ENCODE data around the gene NCOA5. TPM values are rescaled to one million over a fixed set of nuclear protein-coding genes. Genes with fewer than 3 reads are reported as not detected.

NCOA5 gene
- total and polyA plus RNA-seq, 3 donors from 2014 or later = 55.6 to 66.2 (median 64.0) TPM

DNA sequence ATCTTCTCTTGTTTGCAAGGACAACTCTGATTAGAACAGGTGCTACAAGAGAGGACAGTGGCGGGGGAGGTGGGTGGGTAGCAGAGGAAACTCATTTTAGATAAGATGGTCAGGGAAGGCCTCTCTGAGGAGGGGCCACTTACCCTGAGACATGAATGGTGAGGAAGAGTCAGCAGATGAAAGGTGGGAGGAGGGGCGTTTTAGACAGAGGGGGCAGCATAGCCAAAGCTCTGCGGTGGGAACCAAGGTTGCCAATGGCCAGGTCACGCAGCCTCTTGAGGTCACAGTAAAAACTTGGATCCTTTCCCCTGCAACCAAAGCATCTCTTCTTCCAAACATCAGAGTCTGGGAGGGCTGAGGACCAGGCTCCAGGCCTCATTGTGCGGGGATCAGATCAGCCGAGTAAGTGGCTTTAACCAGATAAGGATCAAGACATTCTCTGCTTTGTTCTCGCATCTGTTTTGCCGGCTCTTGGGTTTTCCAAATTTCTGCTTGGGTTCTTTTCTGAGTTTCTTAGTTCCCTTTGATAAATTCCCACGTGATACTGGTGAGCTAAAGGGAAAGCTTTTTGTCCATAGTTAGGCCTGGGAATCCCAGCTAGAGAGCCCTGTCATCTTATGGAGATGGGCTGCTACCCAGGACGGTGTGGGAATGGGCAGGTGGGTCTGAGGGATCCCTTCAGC lies 22.8 kb upstream of the NCOA5 start:
- TF ChIP-seq, protein P1, sequence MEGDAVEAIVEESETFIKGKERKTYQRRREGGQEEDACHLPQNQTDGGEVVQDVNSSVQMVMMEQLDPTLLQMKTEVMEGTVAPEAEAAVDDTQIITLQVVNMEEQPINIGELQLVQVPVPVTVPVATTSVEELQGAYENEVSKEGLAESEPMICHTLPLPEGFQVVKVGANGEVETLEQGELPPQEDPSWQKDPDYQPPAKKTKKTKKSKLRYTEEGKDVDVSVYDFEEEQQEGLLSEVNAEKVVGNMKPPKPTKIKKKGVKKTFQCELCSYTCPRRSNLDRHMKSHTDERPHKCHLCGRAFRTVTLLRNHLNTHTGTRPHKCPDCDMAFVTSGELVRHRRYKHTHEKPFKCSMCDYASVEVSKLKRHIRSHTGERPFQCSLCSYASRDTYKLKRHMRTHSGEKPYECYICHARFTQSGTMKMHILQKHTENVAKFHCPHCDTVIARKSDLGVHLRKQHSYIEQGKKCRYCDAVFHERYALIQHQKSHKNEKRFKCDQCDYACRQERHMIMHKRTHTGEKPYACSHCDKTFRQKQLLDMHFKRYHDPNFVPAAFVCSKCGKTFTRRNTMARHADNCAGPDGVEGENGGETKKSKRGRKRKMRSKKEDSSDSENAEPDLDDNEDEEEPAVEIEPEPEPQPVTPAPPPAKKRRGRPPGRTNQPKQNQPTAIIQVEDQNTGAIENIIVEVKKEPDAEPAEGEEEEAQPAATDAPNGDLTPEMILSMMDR (IDR thresholded peaks at IDR 0.05) = no peak
- TF ChIP-seq POLR2A (IDR thresholded peaks at IDR 0.05) = no peak
- WGBS, 2 donors = 74 to 77% methylated on average over 10 of the region's 10 CpGs
- intact Hi-C loops (cut with DNase I; ENCODE audit: low total_unique reads) = no loop called here

DNA sequence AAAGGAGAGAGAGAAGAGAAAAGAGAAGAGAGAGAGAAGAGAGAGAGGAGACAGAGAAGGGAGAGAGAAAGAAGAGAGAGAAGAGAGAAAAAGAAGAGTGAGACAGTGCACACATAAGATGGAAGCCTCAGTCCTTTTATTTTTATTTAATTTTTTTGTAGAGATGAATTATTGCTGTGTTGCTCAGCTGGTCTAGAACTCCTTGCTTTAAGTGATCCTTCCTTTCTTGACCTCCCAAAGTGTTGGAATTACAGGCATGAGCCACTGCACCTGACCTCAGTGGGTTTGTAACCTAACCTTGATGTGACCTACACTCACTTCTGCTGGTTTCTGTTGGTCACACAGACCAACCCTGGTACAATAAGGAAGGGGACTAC lies 22.1 kb upstream of the NCOA5 start:
- Histone ChIP-seq H3K4me1 (no peaks in the 10 kb centered on the region), H3K4me3 (no peak overlapping the region), H3K27ac (no peak overlapping the region), H3K9me3 (no peaks in the 10 kb centered on the region), H3K36me3 (ENCODE audit: low read depth, missing control alignments) (no peaks in the 10 kb centered on the region), H3K27me3 (no peaks in the 10 kb centered on the region)
- intact Hi-C loops (cut with DNase I; ENCODE audit: low total_unique reads) = no loop called here
- TF ChIP-seq POLR2A (IDR thresholded peaks at IDR 0.05) = no peak
- TF ChIP-seq, protein P1 (IDR thresholded peaks at IDR 0.05) = no peak
- DNase-seq = no peak

More for the DNA sequence above, 22.8 kb upstream of the NCOA5 start:
- DNase-seq = no peak
- Histone ChIP-seq H3K4me1 (no peaks in the 10 kb centered on the region), H3K27ac (no peak overlapping the region), H3K36me3 (ENCODE audit: low read depth, missing control alignments) (no peaks in the 10 kb centered on the region), H3K4me3 (no peak overlapping the region), H3K27me3 (no peaks in the 10 kb centered on the region), H3K9me3 (no peaks in the 10 kb centered on the region)

DNA sequence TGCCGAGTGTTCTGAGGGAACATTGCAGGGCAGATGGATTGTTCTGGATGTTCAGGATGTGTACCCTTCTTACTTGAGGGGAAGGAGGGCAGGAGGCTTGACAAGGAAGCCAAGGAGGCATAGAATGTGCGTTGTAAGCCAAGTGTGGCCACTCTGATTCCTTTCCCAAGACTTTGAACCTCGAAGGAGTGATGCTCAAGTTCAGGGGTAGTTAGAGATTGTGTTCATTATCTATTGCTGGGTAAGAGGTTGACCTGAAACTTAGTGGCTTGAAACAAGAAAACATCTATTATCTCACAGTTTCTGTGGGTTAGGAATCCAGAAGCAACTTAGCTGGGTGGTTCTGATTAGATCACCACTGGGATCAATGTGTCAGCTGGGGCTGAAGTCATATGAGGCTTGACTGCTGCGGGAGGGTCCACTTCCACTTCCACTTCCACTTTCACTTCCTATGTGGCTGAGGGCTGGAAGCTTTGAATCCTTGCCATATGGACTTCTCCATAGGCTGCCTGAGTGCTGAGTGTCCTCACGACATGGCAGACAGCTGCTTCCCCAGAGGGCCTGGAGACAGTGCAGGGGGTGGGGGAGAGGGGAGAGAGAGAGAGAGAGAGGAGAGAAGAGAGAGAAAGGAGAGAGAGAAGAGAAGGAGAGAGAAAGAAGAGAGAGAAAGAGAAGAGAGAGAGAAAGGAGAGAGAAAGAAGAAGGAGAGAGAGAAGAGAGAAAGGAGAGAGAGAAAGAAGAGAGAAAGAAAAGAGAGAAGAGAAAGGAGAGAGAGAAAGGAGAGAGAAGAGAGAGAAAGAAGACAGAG lies 21.5 kb upstream of the NCOA5 start:
- no peak overlapping the region for H3K27ac ChIP-seq
- H3K4me1 ChIP-seq = no peaks in the 10 kb centered on the region
- 70 to 72% methylated on average over 5 of the region's 5 CpGs for WGBS, 2 donors
- DNase-seq = no peak
- H3K36me3 ChIP-seq (ENCODE audit: low read depth, missing control alignments) = no peaks in the 10 kb centered on the region
- H3K9me3 ChIP-seq = no peaks in the 10 kb centered on the region
- TF ChIP-seq POLR2A (IDR thresholded peaks at IDR 0.05) = no peak
- TF ChIP-seq, protein P1 (IDR thresholded peaks at IDR 0.05) = no peak
- no peak overlapping the region for H3K4me3 ChIP-seq
- H3K27me3 ChIP-seq = no peaks in the 10 kb centered on the region
- intact Hi-C loops (cut with DNase I; ENCODE audit: low total_unique reads) = no loop called here

DNA sequence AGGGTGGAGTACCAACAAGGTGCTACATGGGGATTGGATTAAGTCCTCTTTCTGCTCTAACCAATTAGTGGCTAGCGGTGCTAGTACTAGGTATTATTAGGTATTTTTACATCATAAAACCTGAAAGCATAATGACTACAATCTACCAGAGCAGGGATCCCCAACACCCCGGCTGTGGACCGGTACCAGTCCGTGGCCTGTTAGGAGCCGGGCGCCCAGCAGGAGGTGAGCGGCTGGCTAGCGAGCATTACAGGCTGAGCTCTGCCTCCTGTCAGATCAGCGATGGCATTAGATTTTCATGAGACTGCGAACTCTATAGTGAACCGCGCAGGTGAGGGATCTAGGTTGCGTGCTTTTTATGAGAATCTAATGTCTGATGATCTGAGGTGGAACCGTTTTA lies 19.2 kb upstream of the NCOA5 start:
- Histone ChIP-seq H3K27ac (no peak overlapping the region), H3K9me3 (no peaks in the 10 kb centered on the region), H3K27me3 (no peaks in the 10 kb centered on the region), H3K4me1 (no peaks in the 10 kb centered on the region), H3K36me3 (ENCODE audit: low read depth, missing control alignments) (no peaks in the 10 kb centered on the region), H3K4me3 (no peak overlapping the region)
- intact Hi-C loops (cut with DNase I; ENCODE audit: low total_unique reads) = no loop called here
- no peak for DNase-seq
- TF ChIP-seq, protein P1 (IDR thresholded peaks at IDR 0.05) = no peak
- TF ChIP-seq POLR2A (IDR thresholded peaks at IDR 0.05) = no peak
- 93 to 94% methylated on average over 7 to 14 of the region's 14 CpGs for WGBS, 2 donors
